Type B pancreatic cell (in vitro differentiated cells): Measurements from ENCODE around the gene RASAL1. TPM values are rescaled to one million over a fixed set of nuclear protein-coding genes. Genes with fewer than 3 reads are reported as not detected.

Experiments used
- DNase-seq: peaks from one replicate; pipeline ENCODE4 v3.0.0; 2021; ENCODE audit warnings: mixed read lengths; ENCODE audit not compliant: unreplicated experiment; ENCODE audit errors: extremely low spot score
- H3K27ac Mint-ChIP-seq: 2 replicates; pipeline ENCODE4 v1.8.0; 2021; ENCODE audit warnings: mild to moderate bottlenecking, mixed read lengths
- H3K27me3 Mint-ChIP-seq: 2 replicates; pipeline ENCODE4 v1.8.0; 2021; ENCODE audit warnings: mixed read lengths
- H3K36me3 Mint-ChIP-seq: 2 replicates; pipeline ENCODE4 v1.8.0; 2021; ENCODE audit warnings: mixed read lengths
- H3K4me1 Mint-ChIP-seq: one replicate; pipeline ENCODE4 v1.8.0; 2021; ENCODE audit warnings: mixed read lengths; ENCODE audit not compliant: unreplicated experiment
- H3K4me3 Mint-ChIP-seq: 2 replicates; pipeline ENCODE4 v1.8.0; 2021; ENCODE audit warnings: mild to moderate bottlenecking, mixed read lengths
- H3K9me3 Mint-ChIP-seq: 2 replicates; pipeline ENCODE4 v1.8.0; 2021; ENCODE audit warnings: mixed read lengths
- total RNA-seq: library from RNA; stranded (reverse); gene quantifications from 2 replicates; pipeline ENCODE4 v1.2.1, GENCODE V29; 2021; ENCODE audit warnings: low replicate concordance
- TF ChIP-seq, protein P1 (sequence below): fragments of 200-600 bp; sonication (generic); conservative IDR thresholded peaks from 2 replicates; pipeline ENCODE4 v1.5.0; 2021; ENCODE audit warnings: antibody characterized with exemption, mild to moderate bottlenecking

Gene RASAL1
- total RNA-seq, 1 donor from 2014 or later, result 0.58 TPM

DNA sequence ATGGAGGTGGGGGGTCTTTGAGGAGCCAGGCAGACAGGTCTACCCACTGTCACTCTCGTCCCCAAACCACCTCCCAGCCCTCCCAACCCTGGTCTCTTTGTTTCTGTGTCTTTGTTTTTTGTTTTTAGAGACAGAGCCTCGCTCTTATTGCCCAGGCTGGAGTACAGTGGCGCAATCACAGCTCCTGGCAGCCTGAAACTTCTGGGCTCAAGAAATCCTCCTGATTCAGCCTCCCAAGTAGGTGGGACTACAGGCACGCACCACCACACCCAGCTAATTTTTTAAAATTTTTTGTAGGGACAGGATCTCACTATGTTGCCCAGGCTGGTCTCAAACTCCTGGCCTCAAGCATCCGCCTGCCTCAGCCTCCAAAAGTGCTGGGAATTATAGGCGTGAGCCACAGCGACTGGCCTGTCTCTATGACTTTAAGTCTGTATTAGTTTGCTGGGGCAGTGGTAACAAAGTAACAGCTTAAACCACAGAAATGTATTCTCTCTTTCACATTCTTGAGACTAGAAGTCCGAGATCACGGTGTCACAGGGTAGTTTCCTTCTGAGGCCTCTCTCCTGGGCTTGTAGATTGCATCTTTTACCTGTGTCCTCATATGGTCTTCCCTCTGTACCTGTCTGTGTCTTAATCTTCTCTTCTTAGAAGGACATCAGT, 52.9 kb downstream of the RASAL1 start:
- no peaks in the 10 kb centered on the region for H3K9me3 Mint-ChIP-seq
- no peak overlapping the region for H3K4me3 Mint-ChIP-seq
- no peak for DNase-seq
- H3K4me1 Mint-ChIP-seq, result peaks cover 4% of the 10 kb centered on the region
- peaks cover 55% of the 10 kb centered on the region for H3K27me3 Mint-ChIP-seq
- no peak overlapping the region for H3K27ac Mint-ChIP-seq
- no peaks in the 10 kb centered on the region for H3K36me3 Mint-ChIP-seq
- TF ChIP-seq, protein P1, sequence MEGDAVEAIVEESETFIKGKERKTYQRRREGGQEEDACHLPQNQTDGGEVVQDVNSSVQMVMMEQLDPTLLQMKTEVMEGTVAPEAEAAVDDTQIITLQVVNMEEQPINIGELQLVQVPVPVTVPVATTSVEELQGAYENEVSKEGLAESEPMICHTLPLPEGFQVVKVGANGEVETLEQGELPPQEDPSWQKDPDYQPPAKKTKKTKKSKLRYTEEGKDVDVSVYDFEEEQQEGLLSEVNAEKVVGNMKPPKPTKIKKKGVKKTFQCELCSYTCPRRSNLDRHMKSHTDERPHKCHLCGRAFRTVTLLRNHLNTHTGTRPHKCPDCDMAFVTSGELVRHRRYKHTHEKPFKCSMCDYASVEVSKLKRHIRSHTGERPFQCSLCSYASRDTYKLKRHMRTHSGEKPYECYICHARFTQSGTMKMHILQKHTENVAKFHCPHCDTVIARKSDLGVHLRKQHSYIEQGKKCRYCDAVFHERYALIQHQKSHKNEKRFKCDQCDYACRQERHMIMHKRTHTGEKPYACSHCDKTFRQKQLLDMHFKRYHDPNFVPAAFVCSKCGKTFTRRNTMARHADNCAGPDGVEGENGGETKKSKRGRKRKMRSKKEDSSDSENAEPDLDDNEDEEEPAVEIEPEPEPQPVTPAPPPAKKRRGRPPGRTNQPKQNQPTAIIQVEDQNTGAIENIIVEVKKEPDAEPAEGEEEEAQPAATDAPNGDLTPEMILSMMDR, result no peak

DNA sequence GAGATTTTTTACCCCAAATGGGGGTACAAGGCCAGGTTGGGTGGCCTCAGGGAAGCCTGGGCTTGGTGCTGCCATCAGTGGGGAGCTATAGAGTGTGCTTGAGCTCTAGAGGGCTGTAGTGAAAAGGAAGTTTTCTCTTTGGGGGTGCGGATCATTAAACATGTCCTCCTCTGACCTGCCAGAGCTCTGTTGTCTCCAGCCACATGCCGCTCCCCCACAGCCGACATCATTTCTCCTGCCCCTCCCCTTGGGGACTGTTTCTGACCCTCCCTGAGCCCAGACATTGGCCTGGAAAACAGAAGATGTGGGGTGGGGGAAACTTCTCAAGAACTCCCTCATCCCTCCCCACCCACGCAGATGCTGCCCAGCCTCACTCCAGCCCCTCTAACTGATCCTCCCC, 53.7 kb downstream of the RASAL1 start:
- H3K27me3 Mint-ChIP-seq, result peaks cover 62% of the 10 kb centered on the region
- TF ChIP-seq, protein P1, result no peak
- peaks cover 4% of the 10 kb centered on the region for H3K4me1 Mint-ChIP-seq
- H3K9me3 Mint-ChIP-seq, result no peaks in the 10 kb centered on the region
- DNase-seq, result no peak
- no peaks in the 10 kb centered on the region for H3K36me3 Mint-ChIP-seq
- H3K4me3 Mint-ChIP-seq, result no peak overlapping the region
- no peak overlapping the region for H3K27ac Mint-ChIP-seq

DNA sequence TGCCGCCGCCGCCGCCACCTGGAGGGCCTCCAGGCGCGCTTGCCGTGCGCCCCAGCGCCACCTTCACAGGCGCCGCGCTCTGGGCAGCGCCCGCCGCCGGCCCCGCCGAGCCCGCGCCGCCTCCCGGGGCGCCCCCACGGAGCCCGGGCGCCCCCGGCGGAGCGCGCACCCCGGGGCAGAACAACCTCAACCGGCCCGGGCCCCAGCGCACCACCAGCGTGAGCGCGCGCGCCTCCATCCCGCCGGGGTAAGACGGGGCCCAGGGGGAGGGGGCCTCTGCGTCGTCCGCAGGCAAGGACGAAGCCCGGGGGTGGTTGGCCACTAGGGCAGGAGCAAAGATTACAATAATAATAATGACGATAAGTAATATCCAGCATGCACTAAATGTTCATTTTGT, 57.7 kb downstream of the RASAL1 start:
- no peaks in the 10 kb centered on the region for H3K36me3 Mint-ChIP-seq
- TF ChIP-seq, protein P1, result no peak
- no peaks in the 10 kb centered on the region for H3K9me3 Mint-ChIP-seq
- H3K27me3 Mint-ChIP-seq, result peaks cover 87% of the 10 kb centered on the region
- peaks cover 4% of the 10 kb centered on the region for H3K4me1 Mint-ChIP-seq
- DNase-seq, result no peak
- no peak overlapping the region for H3K4me3 Mint-ChIP-seq
- H3K27ac Mint-ChIP-seq, result no peak overlapping the region

DNA sequence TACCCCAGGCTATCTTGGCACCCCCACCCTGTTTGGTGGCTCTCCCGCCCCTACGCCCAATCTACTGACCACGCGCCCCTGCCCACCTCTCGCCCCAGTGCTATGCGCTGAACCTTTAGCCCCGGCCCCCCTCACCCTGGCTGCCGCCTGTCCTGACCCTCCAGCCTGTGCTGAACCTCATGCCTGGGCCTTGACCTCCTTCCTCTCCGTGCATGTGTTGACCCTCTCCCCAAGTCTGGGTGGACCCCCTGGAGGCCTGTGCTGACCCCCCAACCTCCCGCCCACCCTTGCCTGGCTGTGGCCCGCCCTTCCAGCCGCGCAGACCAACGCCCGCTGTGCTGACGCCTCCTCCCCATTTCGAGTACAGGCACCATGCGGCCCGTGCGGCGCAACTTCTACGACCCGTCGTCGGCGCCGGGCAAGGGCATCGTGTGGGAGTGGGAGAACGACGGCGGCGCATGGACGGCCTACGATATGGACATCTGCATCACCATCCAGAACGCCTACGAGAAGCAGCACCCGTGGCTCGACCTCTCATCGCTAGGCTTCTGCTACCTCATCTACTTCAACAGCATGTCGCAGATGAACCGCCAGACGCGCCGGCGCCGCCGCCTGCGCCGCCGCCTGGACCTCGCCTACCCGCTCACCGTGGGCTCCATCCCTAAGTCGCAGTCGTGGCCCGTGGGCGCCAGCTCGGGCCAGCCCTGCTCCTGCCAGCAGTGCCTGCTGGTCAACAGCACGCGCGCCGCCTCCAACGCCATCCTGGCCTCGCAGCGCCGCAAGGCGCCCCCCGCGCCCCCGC, 58.3 kb downstream of the RASAL1 start:
- H3K4me3 Mint-ChIP-seq, result no peak overlapping the region

DNA sequence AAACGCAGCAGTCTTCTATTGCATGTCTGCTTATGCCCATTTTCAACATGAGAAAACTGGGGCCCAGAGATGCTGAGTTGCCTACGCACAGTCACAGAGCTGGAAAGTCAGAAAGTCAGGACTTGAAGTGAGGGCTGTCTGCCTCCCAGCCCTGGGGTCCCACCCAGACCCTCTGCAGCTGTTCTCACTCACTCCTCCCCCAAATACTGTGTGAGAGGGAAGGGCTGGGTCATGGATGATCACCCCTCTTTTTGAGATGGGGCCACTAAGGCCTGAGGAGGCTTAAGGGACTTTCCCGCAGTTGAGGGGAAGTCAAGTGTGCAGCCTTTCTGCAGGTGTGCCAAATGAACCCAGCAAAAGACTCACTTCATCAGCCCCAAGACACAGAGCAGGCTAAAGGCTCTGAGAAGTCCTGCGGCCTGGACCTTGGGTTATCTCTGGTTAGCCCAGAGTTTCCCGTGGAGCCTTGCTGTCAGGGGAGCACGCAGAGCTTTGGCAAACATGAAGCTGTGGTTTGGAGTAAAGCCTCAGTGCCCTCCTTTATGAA, 60.4 kb downstream of the RASAL1 start:
- Mint-ChIP-seq H3K36me3 (no peaks in the 10 kb centered on the region), H3K4me1 (no peaks in the 10 kb centered on the region), H3K27ac (no peak overlapping the region), H3K4me3 (no peak overlapping the region), H3K27me3 (peaks cover 79% of the 10 kb centered on the region), H3K9me3 (no peaks in the 10 kb centered on the region)
- DNase-seq, result no peak
- TF ChIP-seq, protein P1, result no peak

More for the DNA sequence above, 58.3 kb downstream of the RASAL1 start:
- TF ChIP-seq, protein P1, result no peak
- Mint-ChIP-seq H3K36me3 (no peaks in the 10 kb centered on the region), H3K4me1 (peaks cover 4% of the 10 kb centered on the region), H3K9me3 (no peaks in the 10 kb centered on the region), H3K27me3 (peaks cover 85% of the 10 kb centered on the region), H3K27ac (no peak overlapping the region)
- DNase-seq, result no peak
